ENCODE measurements around the gene ANXA6.

DNA sequence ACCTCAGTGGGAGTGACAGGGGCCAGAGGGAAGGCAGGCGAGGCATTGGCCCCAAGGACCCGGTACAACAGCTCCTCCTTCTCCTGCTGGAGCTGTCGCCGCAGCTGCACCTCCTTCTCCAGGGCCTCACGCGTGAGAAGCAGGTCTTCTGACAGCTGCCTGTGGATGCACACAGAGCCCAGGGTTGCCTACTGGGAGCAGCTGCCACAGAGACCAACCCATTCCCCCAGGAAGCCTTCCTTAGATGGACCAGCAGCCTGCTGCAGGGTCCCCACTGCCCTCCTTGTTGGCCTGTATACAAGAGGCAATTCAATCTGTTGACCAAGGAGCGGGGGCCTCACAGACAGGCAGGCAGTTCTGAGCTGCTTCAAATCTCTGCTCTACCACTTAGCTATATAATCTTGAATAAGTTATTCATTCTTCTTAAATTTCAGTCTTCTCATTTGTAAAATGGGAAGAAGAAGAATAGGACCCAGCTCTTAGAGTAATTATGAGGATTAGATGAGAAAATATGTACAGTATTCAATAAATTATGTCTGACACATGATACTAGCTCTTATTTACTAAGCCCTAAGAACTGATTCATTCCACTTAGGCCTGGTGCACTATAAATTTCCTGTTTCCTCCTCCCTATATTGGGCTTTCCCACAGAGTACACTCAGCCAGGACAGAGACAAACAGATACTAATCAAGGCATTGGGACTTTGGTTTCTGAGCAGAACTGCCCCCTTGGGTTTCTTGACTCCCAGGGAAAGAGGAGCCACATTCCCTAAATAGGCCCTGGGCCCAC, 26.1 kb upstream of the ANXA6 start:
- no peak for TF ChIP-seq RBBP5 (conservative IDR thresholded peaks at IDR 0.05)
- TF ChIP-seq RFX5 (IDR thresholded peaks at IDR 0.05; ENCODE audit: low read depth, low read length) = no peak
- TF ChIP-seq CBX5 (IDR thresholded peaks at IDR 0.05; ENCODE audit: low read depth) = no peak
